ENCODE data around the gene GPRC6A.
"Not testable (repeated sequence)": the region's sequence is repeated elsewhere in the genome, so short reads cannot be mapped to it uniquely, and the experiment has no call there.

The GPRC6A gene

GRCh38 chr6:116840091-116840490 is 11.2 kb upstream of the GPRC6A start:
- Histone ChIP-seq H3K27me3 (ENCODE audit: control insufficient read depth, insufficient read depth, low read length, poor library complexity, severe bottlenecking) (no peaks in the 10 kb centered on the region), H3K4me3 (ENCODE audit: insufficient read depth, low read depth, low read length) (no peak overlapping the region), H3K9me3 (ENCODE audit: control insufficient read depth, low read length) (no peaks in the 10 kb centered on the region), H3K36me3 (ENCODE audit: control insufficient read depth, insufficient read depth, low read length) (no peaks in the 10 kb centered on the region), H3K27ac (ENCODE audit: insufficient read depth, low read depth, low read length, poor library complexity, severe bottlenecking) (no peak overlapping the region), H3K4me1 (ENCODE audit: control insufficient read depth, insufficient read depth, low read length) (no peaks in the 10 kb centered on the region)
- WGBS, 2 experiments, result 79 to 83% methylated on average over 2 of the region's 2 CpGs

- 92 to 96% methylated on average over 3 to 5 of the region's 5 CpGs for WGBS, 2 experiments
- no peaks in the 10 kb centered on the region for H3K9me3 ChIP-seq (ENCODE audit: control insufficient read depth, low read length)
- no peaks in the 10 kb centered on the region for H3K27me3 ChIP-seq (ENCODE audit: control insufficient read depth, insufficient read depth, low read length, poor library complexity, severe bottlenecking)
- no peaks in the 10 kb centered on the region for H3K4me1 ChIP-seq (ENCODE audit: control insufficient read depth, insufficient read depth, low read length)
- H3K27ac ChIP-seq (ENCODE audit: insufficient read depth, low read depth, low read length, poor library complexity, severe bottlenecking), result no peak overlapping the region
- no peak overlapping the region for H3K4me3 ChIP-seq (ENCODE audit: insufficient read depth, low read depth, low read length)
- H3K36me3 ChIP-seq (ENCODE audit: control insufficient read depth, insufficient read depth, low read length), result no peaks in the 10 kb centered on the region
Observed at GRCh38 chr6:116836606-116837342, 7.9 kb upstream of the GPRC6A start.

DNA sequence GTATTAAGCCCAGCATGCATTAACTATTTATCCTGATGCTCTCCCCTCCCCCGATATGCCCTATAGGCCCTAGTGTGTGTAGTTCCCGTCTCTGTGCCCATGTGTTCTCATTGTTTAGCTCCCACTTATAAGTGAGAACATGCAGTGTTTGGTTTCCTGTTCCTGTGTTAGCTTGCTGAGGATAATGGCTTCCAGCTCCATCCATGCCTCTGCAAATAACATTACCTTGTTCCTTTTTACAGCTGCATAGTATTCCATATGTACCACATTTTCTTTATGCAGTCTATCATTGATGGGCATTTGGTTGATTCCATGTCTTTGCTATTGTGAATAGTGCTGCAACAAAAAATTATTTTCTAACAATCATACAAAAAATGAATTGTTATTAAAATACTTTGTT is 5.6 kb upstream of the GPRC6A start:
- 92 to 95% methylated on average over 2 of the region's 2 CpGs for WGBS, 2 experiments
- not testable (repeated sequence) for H3K27ac ChIP-seq (ENCODE audit: insufficient read depth, low read depth, low read length, poor library complexity, severe bottlenecking); H3K4me1 ChIP-seq (ENCODE audit: control insufficient read depth, insufficient read depth, low read length); H3K4me3 ChIP-seq (ENCODE audit: insufficient read depth, low read depth, low read length); H3K9me3 ChIP-seq (ENCODE audit: control insufficient read depth, low read length); H3K36me3 ChIP-seq (ENCODE audit: control insufficient read depth, insufficient read depth, low read length); H3K27me3 ChIP-seq (ENCODE audit: control insufficient read depth, insufficient read depth, low read length, poor library complexity, severe bottlenecking)

GRCh38 chr6:116827561-116828240 is 1.2 kb downstream of the GPRC6A start:
- Histone ChIP-seq H3K36me3 (ENCODE audit: control insufficient read depth, insufficient read depth, low read length) (no peaks in the 10 kb centered on the region), H3K27ac (ENCODE audit: insufficient read depth, low read depth, low read length, poor library complexity, severe bottlenecking) (no peak overlapping the region), H3K4me3 (ENCODE audit: insufficient read depth, low read depth, low read length) (no peak overlapping the region), H3K4me1 (ENCODE audit: control insufficient read depth, insufficient read depth, low read length) (no peaks in the 10 kb centered on the region), H3K27me3 (ENCODE audit: control insufficient read depth, insufficient read depth, low read length, poor library complexity, severe bottlenecking) (no peaks in the 10 kb centered on the region), H3K9me3 (ENCODE audit: control insufficient read depth, low read length) (no peaks in the 10 kb centered on the region)
- 55 to 61% methylated on average over 2 of the region's 2 CpGs for WGBS, 2 experiments

DNA sequence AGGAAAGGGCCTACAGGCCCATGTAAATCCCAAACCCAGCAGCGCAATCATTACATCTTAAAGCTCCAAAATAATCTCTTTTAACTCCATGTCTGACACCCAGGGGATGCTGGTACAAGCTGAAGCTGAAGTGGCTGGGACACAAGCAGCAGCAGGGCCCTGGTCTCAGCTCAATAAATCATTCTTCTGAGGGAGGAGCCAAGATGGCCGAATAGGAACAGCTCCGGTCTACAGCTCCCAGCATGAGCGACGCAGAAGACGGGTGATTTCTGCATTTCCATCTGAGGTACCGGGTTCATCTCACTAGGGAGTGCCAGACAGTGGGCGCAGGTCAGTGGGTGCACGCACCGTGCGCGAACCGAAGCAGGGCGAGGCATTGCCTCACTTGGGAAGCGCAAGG is 12.5 kb downstream of the GPRC6A start:
- H3K27me3 ChIP-seq (ENCODE audit: control insufficient read depth, insufficient read depth, low read length, poor library complexity, severe bottlenecking); H3K9me3 ChIP-seq (ENCODE audit: control insufficient read depth, low read length); H3K4me3 ChIP-seq (ENCODE audit: insufficient read depth, low read depth, low read length); H3K36me3 ChIP-seq (ENCODE audit: control insufficient read depth, insufficient read depth, low read length); H3K4me1 ChIP-seq (ENCODE audit: control insufficient read depth, insufficient read depth, low read length); H3K27ac ChIP-seq (ENCODE audit: insufficient read depth, low read depth, low read length, poor library complexity, severe bottlenecking): not testable (repeated sequence)
- WGBS, 2 experiments, result 89 to 90% methylated on average over 14 to 15 of the region's 15 CpGs

DNA sequence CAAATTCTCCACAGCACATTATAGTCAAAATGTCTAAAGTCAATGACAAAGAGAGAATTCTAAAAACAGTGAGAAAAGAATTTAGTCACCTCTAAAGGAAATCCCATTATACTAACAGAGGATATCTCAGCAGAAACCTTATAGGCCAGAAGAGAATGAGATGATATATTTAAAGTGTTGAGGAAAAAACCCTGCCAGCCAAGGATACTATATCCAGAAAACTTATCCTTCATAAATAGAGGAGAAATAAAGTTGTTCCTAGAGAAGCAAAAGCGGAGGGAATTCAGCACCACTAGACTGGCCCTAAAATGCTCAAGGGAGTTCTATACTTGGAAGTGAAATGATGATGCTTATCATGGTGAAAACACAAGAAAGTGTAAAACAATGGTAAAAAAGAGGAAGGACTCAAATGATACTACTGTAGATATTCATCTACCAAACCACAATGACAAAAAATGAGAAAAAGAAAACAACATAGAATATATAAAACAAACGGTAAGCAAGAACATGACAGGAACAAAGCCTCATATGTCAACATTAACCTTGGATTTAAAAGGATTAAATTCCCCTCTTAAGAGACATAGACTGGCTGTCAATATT is 16.7 kb downstream of the GPRC6A start:
- H3K36me3 ChIP-seq (ENCODE audit: control insufficient read depth, insufficient read depth, low read length), result no peaks in the 10 kb centered on the region
- 93 to 100% methylated on average over 1 to 2 of the region's 2 CpGs for WGBS, 2 experiments

DNA sequence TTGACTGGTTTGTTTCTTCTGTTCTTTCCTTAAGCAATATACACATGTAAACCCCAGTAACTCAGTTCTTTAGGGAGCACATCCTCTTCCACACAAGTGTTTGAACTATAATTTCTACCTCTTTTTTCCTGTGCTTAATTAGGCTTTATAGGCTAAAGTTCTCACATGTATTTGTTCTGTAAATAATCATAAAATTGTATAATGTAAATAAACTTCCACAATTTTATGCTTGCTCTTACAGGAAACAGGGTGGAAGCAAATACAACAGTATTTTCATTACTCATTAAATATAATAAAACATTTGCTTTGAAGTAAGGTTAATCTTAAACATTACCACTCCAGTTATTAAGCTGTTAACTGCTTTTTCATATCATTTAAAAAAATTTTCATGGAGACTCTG is 26.9 kb downstream of the GPRC6A start:
- H3K4me3 ChIP-seq (ENCODE audit: insufficient read depth, low read depth, low read length), result no peak overlapping the region
- no peaks in the 10 kb centered on the region for H3K4me1 ChIP-seq (ENCODE audit: control insufficient read depth, insufficient read depth, low read length)
- no peak overlapping the region for H3K27ac ChIP-seq (ENCODE audit: insufficient read depth, low read depth, low read length, poor library complexity, severe bottlenecking)
- H3K36me3 ChIP-seq (ENCODE audit: control insufficient read depth, insufficient read depth, low read length), result no peaks in the 10 kb centered on the region
- no peaks in the 10 kb centered on the region for H3K9me3 ChIP-seq (ENCODE audit: control insufficient read depth, low read length)
- no peaks in the 10 kb centered on the region for H3K27me3 ChIP-seq (ENCODE audit: control insufficient read depth, insufficient read depth, low read length, poor library complexity, severe bottlenecking)

More for the DNA sequence above, 16.7 kb downstream of the GPRC6A start:
- no peak overlapping the region for H3K4me3 ChIP-seq (ENCODE audit: insufficient read depth, low read depth, low read length)
- H3K4me1 ChIP-seq (ENCODE audit: control insufficient read depth, insufficient read depth, low read length), result no peaks in the 10 kb centered on the region
- no peak overlapping the region for H3K27ac ChIP-seq (ENCODE audit: insufficient read depth, low read depth, low read length, poor library complexity, severe bottlenecking)
- no peaks in the 10 kb centered on the region for H3K27me3 ChIP-seq (ENCODE audit: control insufficient read depth, insufficient read depth, low read length, poor library complexity, severe bottlenecking)
- H3K9me3 ChIP-seq (ENCODE audit: control insufficient read depth, low read length), result no peaks in the 10 kb centered on the region

- no peak overlapping the region for H3K4me3 ChIP-seq (ENCODE audit: insufficient read depth, low read depth, low read length)
- no peaks in the 10 kb centered on the region for H3K9me3 ChIP-seq (ENCODE audit: control insufficient read depth, low read length)
- no peak overlapping the region for H3K27ac ChIP-seq (ENCODE audit: insufficient read depth, low read depth, low read length, poor library complexity, severe bottlenecking)
- H3K4me1 ChIP-seq (ENCODE audit: control insufficient read depth, insufficient read depth, low read length), result no peaks in the 10 kb centered on the region
- no peaks in the 10 kb centered on the region for H3K36me3 ChIP-seq (ENCODE audit: control insufficient read depth, insufficient read depth, low read length)
- no peaks in the 10 kb centered on the region for H3K27me3 ChIP-seq (ENCODE audit: control insufficient read depth, insufficient read depth, low read length, poor library complexity, severe bottlenecking)
Observed at GRCh38 chr6:116799945-116800344, 28.9 kb downstream of the GPRC6A start.

DNA sequence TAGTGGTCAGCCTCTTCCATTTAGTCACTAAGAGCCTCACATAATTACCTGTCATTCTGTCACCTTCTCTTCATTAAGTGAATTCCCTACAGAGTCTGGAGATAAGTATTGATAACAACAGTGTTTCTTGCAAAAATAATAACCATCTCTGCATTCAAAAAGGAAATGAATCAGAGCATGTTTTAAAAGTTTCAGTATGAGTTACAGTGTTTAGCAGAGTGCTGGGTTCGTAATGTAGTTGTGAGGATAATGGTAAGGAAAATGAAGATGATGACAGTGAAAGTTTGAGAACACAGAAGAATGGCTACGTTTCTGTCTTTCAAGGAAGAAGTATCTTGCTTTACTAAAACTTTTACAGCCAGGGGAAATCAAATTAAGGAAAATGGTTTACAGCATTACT is 31.3 kb downstream of the GPRC6A start:
- WGBS, 2 experiments, result 75 to 89% methylated on average over 2 of the region's 2 CpGs
- Histone ChIP-seq H3K9me3 (ENCODE audit: control insufficient read depth, low read length) (no peaks in the 10 kb centered on the region), H3K4me3 (ENCODE audit: insufficient read depth, low read depth, low read length) (no peak overlapping the region), H3K27me3 (ENCODE audit: control insufficient read depth, insufficient read depth, low read length, poor library complexity, severe bottlenecking) (no peaks in the 10 kb centered on the region), H3K4me1 (ENCODE audit: control insufficient read depth, insufficient read depth, low read length) (no peaks in the 10 kb centered on the region), H3K27ac (ENCODE audit: insufficient read depth, low read depth, low read length, poor library complexity, severe bottlenecking) (no peak overlapping the region), H3K36me3 (ENCODE audit: control insufficient read depth, insufficient read depth, low read length) (no peaks in the 10 kb centered on the region)

DNA sequence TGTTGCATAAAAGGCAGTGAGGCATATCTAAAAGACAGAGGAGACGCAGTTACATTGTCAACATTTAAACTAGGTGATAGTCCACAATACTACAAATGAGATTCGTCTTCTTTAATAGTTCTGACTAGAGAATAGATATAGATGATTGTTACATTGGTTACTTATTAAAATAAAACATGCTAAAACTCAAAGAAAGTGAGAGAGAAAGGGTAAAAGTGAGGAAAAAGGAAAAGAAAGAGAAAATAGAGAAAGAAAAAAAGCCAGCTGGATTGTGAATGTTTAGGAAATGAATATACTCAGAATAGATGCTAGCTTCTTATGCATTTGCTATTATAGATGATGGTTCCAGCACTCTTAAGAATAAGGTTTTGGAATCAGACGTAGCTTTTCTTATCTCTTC is 35.7 kb downstream of the GPRC6A start:
- Histone ChIP-seq H3K9me3 (ENCODE audit: control insufficient read depth, low read length) (no peaks in the 10 kb centered on the region), H3K27ac (ENCODE audit: insufficient read depth, low read depth, low read length, poor library complexity, severe bottlenecking) (no peak overlapping the region), H3K27me3 (ENCODE audit: control insufficient read depth, insufficient read depth, low read length, poor library complexity, severe bottlenecking) (no peaks in the 10 kb centered on the region), H3K4me1 (ENCODE audit: control insufficient read depth, insufficient read depth, low read length) (no peaks in the 10 kb centered on the region), H3K4me3 (ENCODE audit: insufficient read depth, low read depth, low read length) (no peak overlapping the region), H3K36me3 (ENCODE audit: control insufficient read depth, insufficient read depth, low read length) (no peaks in the 10 kb centered on the region)
- WGBS, 2 experiments, result 92 to 95% methylated on average over 2 to 3 of the region's 3 CpGs
